Endothelial cell of umbilical vein (primary cell): Measurements from ENCODE around the gene SYNGR4. TPM values are rescaled to one million over a fixed set of nuclear protein-coding genes. Genes with fewer than 3 reads are reported as not detected.

ENCODE experiments used
- BruUV-seq: library from RNA; stranded (reverse); fragments of 400-500 nt; replicated peaks from 2 replicates; lab custom pipeline; 2021; lab: Mats Ljungman, UMichigan
- CTCF ChIA-PET: fragments of 300-600, 350-600 bp; sonication (Branson Sonifier 250); formaldehyde crosslinking; loops from one replicate; lab custom pipeline; 2021; ENCODE audit warnings: antibody characterized with exemption, inconsistent platforms; lab: Charles Lee
- POLR2A ChIA-PET: fragments of 300-600, 350-600 bp; sonication (Branson Sonifier 250); formaldehyde crosslinking; loops from one replicate; lab custom pipeline; 2021; ENCODE audit warnings: antibody characterized with exemption, inconsistent platforms; lab: Charles Lee
- DNase-seq: peaks from one replicate; pipeline ENCODE4 v3.0.0-alpha.2; 2011; ENCODE audit warnings: low read depth, low spot score
- FAIRE-seq: peaks from 2 replicates; lab custom pipeline; 2011; peaks lifted over from hg19 to GRCh38; lab: Jason Lieb, UNC
- H2AFZ ChIP-seq: 2 replicates; pipeline ENCODE4 v1.6.0; 2012; ENCODE audit warnings: low read depth, low read length, control low read depth, inconsistent platforms
- H3K27ac ChIP-seq: 2 replicates; pipeline ENCODE4 v1.5.1; 2011; ENCODE audit warnings: low read depth, mild to moderate bottlenecking, control low read depth, low read length, moderate library complexity; ENCODE audit not compliant: insufficient read depth
- H3K27me3 ChIP-seq, 2 experiments: 2 replicates each; pipeline versions ENCODE4 v1.6.0 to v1.6.1; 2011; ENCODE audit warnings: low read length in 2 of 2, mixed read lengths in 1 of 2; ENCODE audit not compliant: control insufficient read depth in 2 of 2, insufficient read depth in 2 of 2
- H3K36me3 ChIP-seq, 2 experiments: 2 replicates in 1 of 2; 3 replicates in 1 of 2; pipeline ENCODE4 v1.5.1; 2011; ENCODE audit warnings: low read length in 2 of 2, mild to moderate bottlenecking in 1 of 2, moderate library complexity in 1 of 2; ENCODE audit not compliant: control insufficient read depth in 2 of 2, insufficient read depth in 2 of 2; ENCODE audit errors: extremely low read depth in 1 of 2
- H3K4me1 ChIP-seq: 3 replicates; pipeline ENCODE4 v1.5.1; 2011; ENCODE audit warnings: mild to moderate bottlenecking, low read length; ENCODE audit not compliant: control insufficient read depth, insufficient read depth; ENCODE audit errors: extremely low read depth
- H3K4me2 ChIP-seq: 2 replicates; pipeline ENCODE4 v1.6.1; 2011; ENCODE audit warnings: low read length, control low read depth, mixed read lengths; ENCODE audit not compliant: insufficient read depth
- H3K4me3 ChIP-seq, 3 experiments: fragments of 200-600 bp in 1 of 3; sonication (generic), shearing (Covaris generic) in 1 of 3; replicated peaks in 1 of 3; 2 replicates each; pipeline ENCODE4 v1.5.1; 2011 to 2016; ENCODE audit warnings: control low read depth in 3 of 3, low read length in 3 of 3, mild to moderate bottlenecking in 2 of 3, inconsistent platforms in 1 of 3, low read depth in 1 of 3, moderate library complexity in 1 of 3; ENCODE audit not compliant: insufficient read depth in 1 of 3
- H3K79me2 ChIP-seq: 2 replicates; pipeline ENCODE4 v1.6.0; 2012; ENCODE audit warnings: low read length, inconsistent platforms; ENCODE audit not compliant: control insufficient read depth, insufficient read depth
- H3K9ac ChIP-seq: replicated peaks from 2 replicates; pipeline ENCODE3; 2011; ENCODE audit warnings: low read length, control low read depth; ENCODE audit not compliant: insufficient read depth; ENCODE audit errors: extremely low read depth
- H3K9me1 ChIP-seq: replicated peaks from 3 replicates; pipeline ENCODE4 v1.6.0; 2011; ENCODE audit warnings: mild to moderate bottlenecking, low read length; ENCODE audit not compliant: control insufficient read depth, insufficient read depth; ENCODE audit errors: extremely low read depth
- H3K9me3 ChIP-seq: replicated peaks from 2 replicates; pipeline ENCODE4 v1.5.1; 2012; ENCODE audit warnings: low read length, inconsistent platforms; ENCODE audit not compliant: control insufficient read depth, insufficient read depth
- H4K20me1 ChIP-seq: replicated peaks from 2 replicates; pipeline ENCODE3; 2011; ENCODE audit warnings: mild to moderate bottlenecking, low read length; ENCODE audit not compliant: control insufficient read depth, insufficient read depth; ENCODE audit errors: extremely low read depth
- CTCF ChIP-seq, 2 donors: IDR thresholded peaks; 1 replicate in 1 of 2; 2 replicates in 1 of 2; pipeline ENCODE4 v1.5.1; 2011; ENCODE audit warnings: low read length in 2 of 2, mild to moderate bottlenecking in 2 of 2, moderate library complexity in 2 of 2, control low read depth in 1 of 2, inconsistent platforms in 1 of 2, low read depth in 1 of 2; ENCODE audit not compliant: insufficient read depth in 1 of 2; ENCODE audit errors: extremely low read depth in 1 of 2
- GATA2 ChIP-seq: IDR thresholded peaks from 2 replicates; pipeline ENCODE4 v1.7.0; 2011; ENCODE audit warnings: low read depth, mild to moderate bottlenecking, moderate library complexity, mixed read lengths, low read length; ENCODE audit not compliant: insufficient read length, insufficient read depth
- JUN ChIP-seq: IDR thresholded peaks from 2 replicates; pipeline ENCODE4 v1.6.1; 2011; ENCODE audit warnings: borderline replicate concordance, low read depth; ENCODE audit not compliant: insufficient read length, insufficient read depth
- MAX ChIP-seq: IDR thresholded peaks from 2 replicates; pipeline ENCODE4 v1.6.1; 2011; ENCODE audit not compliant: insufficient read depth, insufficient read length
- MYC ChIP-seq: IDR thresholded peaks from one replicate; pipeline ENCODE4 v1.6.1; 2011; ENCODE audit warnings: mild to moderate bottlenecking, low read depth, low read length
- POLR2A ChIP-seq: IDR thresholded peaks from 2 replicates; pipeline ENCODE4 v1.6.1; 2012; ENCODE audit warnings: low read depth, mild to moderate bottlenecking, control low read depth, low read length
- POLR2AphosphoS5 ChIP-seq: IDR thresholded peaks from 2 replicates; pipeline ENCODE4 v1.6.1; 2012; ENCODE audit warnings: low read depth, mild to moderate bottlenecking, control low read depth, low read length, moderate library complexity; ENCODE audit not compliant: insufficient read depth
- dilution Hi-C: fragments of 300-500 bp; cut with MboI; formaldehyde crosslinking; loops from one replicate; pipeline ENCODE4 v1.15.0; 2019; ENCODE audit warnings: low sequenced_read_pairs; ENCODE audit not compliant: extremely low pct_ligation_motif_present
- intact Hi-C: fragments of 100-400 bp; cut with micrococcal nuclease; formaldehyde crosslinking; loops from one replicate; pipeline ENCODE4 v1.10.0; 2022
- polyA plus RNA-seq, 4 experiments: library from polyadenylated mRNA; depleted of rRNA in 3 of 4; stranded (reverse) in 3 of 4; unstranded in 1 of 4; fragments of >200 nt; gene quantifications; 2 replicates each; pipeline versions ENCODE4 v1.2.1 to v1.2.3, GENCODE V29; 2011 to 2012; ENCODE audit warnings: missing spikeins in 1 of 4
- total RNA-seq: library from RNA; stranded (reverse); gene quantifications from 2 replicates; pipeline ENCODE4 v1.2.3, GENCODE V29; 2021

SYNGR4 gene
- total and polyA plus RNA-seq, 2 donors (not counting 3 experiments of a cell fraction or from before 2014, with no cell fraction given) = not detected

- Histone ChIP-seq H3K27me3 (no peaks in the 10 kb centered on the region), H2AFZ (no peak overlapping the region), H3K79me2 (no peaks in the 10 kb centered on the region), H3K27ac (no peak overlapping the region), H4K20me1 (no peaks in the 10 kb centered on the region), H3K9ac (no peak overlapping the region), H3K9me3 (no peaks in the 10 kb centered on the region), H3K36me3 (no peaks in the 10 kb centered on the region), H3K9me1 (no peaks in the 10 kb centered on the region), H3K4me1 (no peaks in the 10 kb centered on the region), H3K4me2 (no peak overlapping the region), H3K4me3 (no peak overlapping the region)
- POLR2A ChIA-PET = no interaction called here
- intact Hi-C loops (no loop called here), dilution Hi-C loops (no loop called here)
- no peak for TF ChIP-seq POLR2A
- TF ChIP-seq POLR2AphosphoS5 = no peak
- TF ChIP-seq JUN = no peak
- no peak for TF ChIP-seq MYC
- no peak for TF ChIP-seq MAX
- no TSS peak for BruUV-seq
- CTCF ChIA-PET = interaction anchor here (2.5 kb wide), 1 partner anchor 14 kb away, joined by 12 read pairs; the partner anchor contains the start of gene KDELR1
- DNase-seq = no peak
- FAIRE-seq = no peak
These were observed 41.0 kb downstream of the SYNGR4 start for GRCh38 chr19:48405010-48405659.

- BruUV-seq = no TSS peak
- TF ChIP-seq MAX (no peak), GATA2 (no peak), CTCF (IDR thresholded peaks at IDR 0.05; ENCODE audit: extremely low read depth in 1 of 2, insufficient read depth in 1 of 2, low read depth in 1 of 2, low read length in 2 of 2) (no peak), POLR2A (no peak)
- H3K36me3 ChIP-seq = no peaks in the 10 kb centered on the region
- dilution Hi-C loops = no loop called here
- ChIA-PET CTCF (no interaction called here), POLR2A (no interaction called here)
- H4K20me1 ChIP-seq = no peaks in the 10 kb centered on the region
- H3K9me3 ChIP-seq = no peaks in the 10 kb centered on the region
- no peak for DNase-seq
- H3K4me1 ChIP-seq = no peaks in the 10 kb centered on the region
- no peak overlapping the region for H3K27ac ChIP-seq
- no peaks in the 10 kb centered on the region for H3K9me1 ChIP-seq
- H2AFZ ChIP-seq = no peak overlapping the region
- H3K9ac ChIP-seq = no peak overlapping the region
- no peak for FAIRE-seq
- H3K4me2 ChIP-seq = no peak overlapping the region
- H3K27me3 ChIP-seq = no peaks in the 10 kb centered on the region
- H3K4me3 ChIP-seq = no peak overlapping the region
- H3K79me2 ChIP-seq = no peaks in the 10 kb centered on the region
- intact Hi-C loops = no loop called here
These were observed 41.7 kb downstream of the SYNGR4 start for GRCh38 chr19:48405850-48406249.
